Activated CD4-positive, CD25-positive, alpha-beta regulatory T cell (primary cell): ENCODE results near the gene CCDC185.

Source experiments
- DNase-seq, 4 experiments: peaks; one replicate each; lab custom pipeline; 2025; lab: John Stamatoyannopoulos, UW

CCDC185 gene

GRCh38 chr1:223393275-223394214, at the start of gene CCDC185:
CCDC185 (plus strand) TSS chr1:223393415; CDS start chr1:223393476, 61 bp downstream.
- DNase-seq: no peak

- no peak for DNase-seq
Observed at GRCh38 chr1:223343692-223344091, 49.5 kb upstream of the CCDC185 start.

GRCh38 chr1:223344491-223344890, 48.7 kb upstream of the CCDC185 start:
- no peak for DNase-seq

- no peak for DNase-seq
Observed at GRCh38 chr1:223345720-223346119, 47.5 kb upstream of the CCDC185 start.

GRCh38 chr1:223346311-223346710, 46.9 kb upstream of the CCDC185 start:
- DNase-seq: no peak

GRCh38 chr1:223347583-223347982, 45.6 kb upstream of the CCDC185 start:
- DNase-seq: no peak

GRCh38 chr1:223348439-223348838, 44.8 kb upstream of the CCDC185 start:
- no peak for DNase-seq

- DNase-seq: no peak
Observed at GRCh38 chr1:223349241-223349640, 44.0 kb upstream of the CCDC185 start.

GRCh38 chr1:223350361-223350908, 42.8 kb upstream of the CCDC185 start:
- no peak for DNase-seq

- no peak for DNase-seq
Observed at GRCh38 chr1:223352944-223353343, 40.3 kb upstream of the CCDC185 start.

- no peak for DNase-seq
Observed at GRCh38 chr1:223353939-223354338, 39.3 kb upstream of the CCDC185 start.

GRCh38 chr1:223355699-223356098, 37.5 kb upstream of the CCDC185 start:
- DNase-seq: no peak

- DNase-seq: no peak
Observed at GRCh38 chr1:223358826-223359225, 34.4 kb upstream of the CCDC185 start.

GRCh38 chr1:223363057-223363855, 30.0 kb upstream of the CCDC185 start:
- DNase-seq: no peak

GRCh38 chr1:223363856-223364684, 29.1 kb upstream of the CCDC185 start, which contains the start of gene SUSD4:
SUSD4 (minus strand) TSS chr1:223364176; CDS start chr1:223363425, 751 bp downstream.
- DNase-seq: peak; percentile 31 to 67 (median 46)

GRCh38 chr1:223364685-223365382, 28.4 kb upstream of the CCDC185 start:
- no peak for DNase-seq

- no peak for DNase-seq
Observed at GRCh38 chr1:223374064-223374610, 19.1 kb upstream of the CCDC185 start.

GRCh38 chr1:223378754-223379153, 14.5 kb upstream of the CCDC185 start:
- no peak for DNase-seq

- no peak for DNase-seq
Observed at GRCh38 chr1:223386013-223386412, 7.2 kb upstream of the CCDC185 start.

- no peak for DNase-seq
Observed at GRCh38 chr1:223390618-223391017, 2.6 kb upstream of the CCDC185 start.

GRCh38 chr1:223394242-223394641, 1.0 kb downstream of the CCDC185 start:
- DNase-seq: no peak
